Limb (tissue), 2 donors: ENCODE data around the gene STRN.
"Not testable (repeated sequence)": the region's sequence is repeated elsewhere in the genome, so short reads cannot be mapped to it uniquely, and the experiment has no call there.

Experiments used
- DNase-seq, 2 donors: peaks; one replicate each; pipeline ENCODE4 v3.0.0-alpha.2; 2016; ENCODE audit errors: extremely low spot score in 2 of 2

Gene STRN

GRCh38 chr2:36839976-36840617, 126.2 kb downstream of the STRN start:
- no peak for DNase-seq

GRCh38 chr2:36834731-36835524, 131.4 kb downstream of the STRN start:
- no peak for DNase-seq

GRCh38 chr2:36834203-36834602, 132.1 kb downstream of the STRN start:
- DNase-seq: no peak

GRCh38 chr2:36831185-36831584, 135.2 kb downstream of the STRN start:
- DNase-seq: no peak

- not testable (repeated sequence) for DNase-seq
Measured at GRCh38 chr2:36824683-36825082, 141.7 kb downstream of the STRN start.

GRCh38 chr2:36824273-36824672, 142.1 kb downstream of the STRN start:
- no peak for DNase-seq

GRCh38 chr2:36823862-36824261, 142.5 kb downstream of the STRN start:
- no peak for DNase-seq

GRCh38 chr2:36820942-36821605, 145.3 kb downstream of the STRN start:
- DNase-seq: no peak

- DNase-seq: no peak
Measured at GRCh38 chr2:36819095-36819711, 147.1 kb downstream of the STRN start.

- no peak for DNase-seq
Measured at GRCh38 chr2:36818542-36818941, 147.8 kb downstream of the STRN start.

- no peak for DNase-seq
Measured at GRCh38 chr2:36812196-36812595, 154.1 kb downstream of the STRN start.

GRCh38 chr2:36811071-36811470, 155.3 kb downstream of the STRN start:
- DNase-seq: no peak

- DNase-seq: no peak
Measured at GRCh38 chr2:36809069-36809445, 157.3 kb downstream of the STRN start.

GRCh38 chr2:36808386-36809068, 157.8 kb downstream of the STRN start:
- DNase-seq: no peak

- no peak for DNase-seq
Measured at GRCh38 chr2:36807223-36807886, 159.0 kb downstream of the STRN start.

- no peak for DNase-seq
Measured at GRCh38 chr2:36805635-36806224, 160.6 kb downstream of the STRN start.

- no peak for DNase-seq
Measured at GRCh38 chr2:36802952-36803351, 163.4 kb downstream of the STRN start.

- DNase-seq: no peak
Measured at GRCh38 chr2:36801088-36801487, 165.2 kb downstream of the STRN start.

GRCh38 chr2:36800381-36800780, 166.0 kb downstream of the STRN start:
- no peak for DNase-seq

GRCh38 chr2:36798724-36799123, 167.6 kb downstream of the STRN start:
- DNase-seq: no peak
